ENCODE data around the gene CCDC85B. TPM values are rescaled to one million over a fixed set of nuclear protein-coding genes. Genes with fewer than 3 reads are reported as not detected.

The CCDC85B gene
- total RNA-seq, 4 donors from 2014 or later = 7.9 to 140 (median 23.1) TPM

GRCh38 chr11:65919573-65920371 lies 29.3 kb downstream of the CCDC85B start:
- intact Hi-C loops (cut with DNase I; ENCODE audit: low total_unique reads) (loop anchor here (2.0 kb wide), 1 partner anchor 31 kb away; the partner anchor contains the start of gene FIBP), in situ Hi-C loops (cut with MboI; ENCODE audit: low pct_ligation_motif_present in 1 of 4, low pct_unique_long_range_greater_than_20kb in 1 of 4, low sequenced_read_pairs in 3 of 4) (no loop called here)
- Histone ChIP-seq H3K9me3 (no peaks in the 10 kb centered on the region), H3K27me3 (no peaks in the 10 kb centered on the region), H3K27ac (peak overlapping the region; percentile 89 to 97 (median 95)), H3K36me3 (peaks cover 0 to 6% (median 2%) of the 10 kb centered on the region in 4 donors), H3K4me1 (peaks cover 34 to 48% (median 46%) of the 10 kb centered on the region in 4 donors), H3K4me3 (peak overlapping the region; percentile 77 to 98 (median 91))
- TF ChIP-seq POLR2AphosphoS5 (IDR thresholded peaks at IDR 0.05) = no peak
- TF ChIP-seq EP300 (IDR thresholded peaks at IDR 0.05; ENCODE audit: low read depth) = no peak
- TF ChIP-seq CTCF (IDR thresholded peaks at IDR 0.05) = no peak
- TF ChIP-seq POLR2A (IDR thresholded peaks at IDR 0.05) = no peak
- 1% methylated on average over 42 of the region's 60 CpGs; no CpG with 5 or more reads in 1 of the 2 donors for WGBS, 2 donors (ENCODE audit: low coverage in 1 of 2)
- peak; percentile 55 for DNase-seq

- H3K4me1 ChIP-seq = peaks cover 32 to 42% (median 40%) of the 10 kb centered on the region in 4 donors
- H3K27ac ChIP-seq = peak overlapping the region; percentile 89 to 97 (median 95)
- WGBS, 2 donors (ENCODE audit: low coverage in 1 of 2) = 29 to 44% methylated on average over 2 to 15 of the region's 15 CpGs
- peak overlapping the region; percentile 77 to 98 (median 91) for H3K4me3 ChIP-seq
- DNase-seq = peak; percentile 29
- intact Hi-C loops (cut with DNase I; ENCODE audit: low total_unique reads) = no loop called here
- H3K27me3 ChIP-seq = no peaks in the 10 kb centered on the region
- H3K9me3 ChIP-seq = no peaks in the 10 kb centered on the region
- TF ChIP-seq CTCF (IDR thresholded peaks at IDR 0.05) = no peak
- no peak for TF ChIP-seq EP300 (IDR thresholded peaks at IDR 0.05; ENCODE audit: low read depth)
- no peak for TF ChIP-seq POLR2A (IDR thresholded peaks at IDR 0.05)
- TF ChIP-seq POLR2AphosphoS5 (IDR thresholded peaks at IDR 0.05) = no peak
- H3K36me3 ChIP-seq = peaks cover 0 to 6% (median 2%) of the 10 kb centered on the region in 4 donors
- in situ Hi-C loops (cut with MboI; ENCODE audit: low pct_ligation_motif_present in 1 of 4, low pct_unique_long_range_greater_than_20kb in 1 of 4, low sequenced_read_pairs in 3 of 4) = no loop called here
These were observed 29.9 kb downstream of the CCDC85B start for GRCh38 chr11:65920372-65920802.

- intact Hi-C loops (cut with DNase I; ENCODE audit: low total_unique reads) = no loop called here
- Histone ChIP-seq H3K36me3 (peaks cover 0 to 6% (median 2%) of the 10 kb centered on the region in 4 donors), H3K9me3 (no peaks in the 10 kb centered on the region), H3K27ac (no peak overlapping the region), H3K4me3 (peak overlapping the region in 1 of 4 donors; percentile 86), H3K4me1 (peaks cover 27 to 36% (median 34%) of the 10 kb centered on the region in 4 donors), H3K27me3 (no peaks in the 10 kb centered on the region)
- in situ Hi-C loops (cut with MboI; ENCODE audit: low pct_ligation_motif_present in 1 of 4, low pct_unique_long_range_greater_than_20kb in 1 of 4, low sequenced_read_pairs in 3 of 4) = no loop called here
- DNase-seq = no peak
- no peak for TF ChIP-seq POLR2AphosphoS5 (IDR thresholded peaks at IDR 0.05)
- no peak for TF ChIP-seq CTCF (IDR thresholded peaks at IDR 0.05)
- no peak for TF ChIP-seq POLR2A (IDR thresholded peaks at IDR 0.05)
- no peak for TF ChIP-seq EP300 (IDR thresholded peaks at IDR 0.05; ENCODE audit: low read depth)
- WGBS, 2 donors (ENCODE audit: low coverage in 1 of 2) = 83% methylated on average over 12 of the region's 12 CpGs; no CpG with 5 or more reads in 1 of the 2 donors
These were observed 30.6 kb downstream of the CCDC85B start for GRCh38 chr11:65921033-65921555.

- WGBS, 2 donors (ENCODE audit: low coverage in 1 of 2) = 93% methylated on average over 10 of the region's 10 CpGs; no CpG with 5 or more reads in 1 of the 2 donors
- no peak overlapping the region for H3K27ac ChIP-seq
- H3K36me3 ChIP-seq = peaks cover 0 to 6% (median 2%) of the 10 kb centered on the region in 4 donors
- no peak for DNase-seq
- H3K4me1 ChIP-seq = peaks cover 22 to 28% (median 27%) of the 10 kb centered on the region in 4 donors
- no peaks in the 10 kb centered on the region for H3K9me3 ChIP-seq
- no peak for TF ChIP-seq CTCF (IDR thresholded peaks at IDR 0.05)
- no peak for TF ChIP-seq POLR2AphosphoS5 (IDR thresholded peaks at IDR 0.05)
- no peak for TF ChIP-seq EP300 (IDR thresholded peaks at IDR 0.05; ENCODE audit: low read depth)
- TF ChIP-seq POLR2A (IDR thresholded peaks at IDR 0.05) = no peak
- in situ Hi-C loops (cut with MboI; ENCODE audit: low pct_ligation_motif_present in 1 of 4, low pct_unique_long_range_greater_than_20kb in 1 of 4, low sequenced_read_pairs in 3 of 4) = no loop called here
- H3K27me3 ChIP-seq = no peaks in the 10 kb centered on the region
- intact Hi-C loops (cut with DNase I; ENCODE audit: low total_unique reads) = no loop called here
- no peak overlapping the region for H3K4me3 ChIP-seq
These were observed 31.4 kb downstream of the CCDC85B start for GRCh38 chr11:65921876-65922275.
